HepG2 (cell line): ENCODE measurements around the gene CTBP1. TPM values are rescaled to one million over a fixed set of nuclear protein-coding genes. Genes with fewer than 3 reads are reported as not detected.
A peak's percentile ranks its signal among the peaks of the same experiment; 100 is the strongest.

ENCODE experiments used
- CAMTA2 ChIP-seq: sonication (generic); formaldehyde crosslinking; IDR thresholded peaks from 2 replicates; pipeline ENCODE4 v1.4.0; 2020; ENCODE audit warnings: mild to moderate bottlenecking, missing genetic modification reagents, borderline replicate concordance
- ETV6 ChIP-seq: sonication (generic); formaldehyde crosslinking; conservative IDR thresholded peaks from 2 replicates; pipeline ENCODE4 v1.4.0; 2020; ENCODE audit warnings: missing genetic modification reagents
- FOSL2 ChIP-seq: sonication (generic); formaldehyde crosslinking; IDR thresholded peaks from 2 replicates; pipeline ENCODE4 v1.4.0; 2020; ENCODE audit warnings: missing genetic modification reagents
- HNRNPUL1 ChIP-seq: fragments of 200-400 bp; formaldehyde crosslinking; IDR thresholded peaks from 2 replicates; pipeline ENCODE4 v1.6.1; 2017; ENCODE audit warnings: low read depth, mild to moderate bottlenecking, low read length, moderate library complexity
- NCOA1 ChIP-seq: sonication (generic); formaldehyde crosslinking; IDR thresholded peaks from 2 replicates; pipeline ENCODE4 v1.9.0; 2021; ENCODE audit warnings: missing genetic modification reagents
- POLR2AphosphoS2 ChIP-seq: IDR thresholded peaks from 2 replicates; pipeline ENCODE4 v1.6.1; 2011; ENCODE audit warnings: low read depth, low read length, improper control_type of control experiment
- RARG ChIP-seq: sonication (generic); formaldehyde crosslinking; IDR thresholded peaks from 2 replicates; pipeline ENCODE4 v1.4.0; 2020; ENCODE audit warnings: low read depth, mild to moderate bottlenecking, missing genetic modification reagents
- SIN3B ChIP-seq: fragments of 150-350 bp; IDR thresholded peaks from 2 replicates; pipeline ENCODE4 v1.6.1; 2014; ENCODE audit warnings: low read length
- SIX4 ChIP-seq: sonication (generic); formaldehyde crosslinking; IDR thresholded peaks from 2 replicates; pipeline ENCODE4 v1.4.0; 2020; ENCODE audit warnings: missing genetic modification reagents
- SP5 ChIP-seq: IDR thresholded peaks from 2 replicates; pipeline ENCODE4 v1.6.1; 2016; ENCODE audit warnings: low read depth, borderline replicate concordance
- TBX3 ChIP-seq: fragments of 450-650 bp; IDR thresholded peaks from 2 replicates; pipeline ENCODE4 v1.6.1; 2017; ENCODE audit warnings: antibody characterized with exemption, mild to moderate bottlenecking, inconsistent platforms, borderline replicate concordance
- ZEB1 ChIP-seq: IDR thresholded peaks from 2 replicates; pipeline ENCODE4 v1.6.1; 2012; ENCODE audit warnings: mild to moderate bottlenecking, low read depth, inconsistent platforms; ENCODE audit not compliant: insufficient replicate concordance
- ZMAT5 ChIP-seq: sonication (generic); formaldehyde crosslinking; IDR thresholded peaks from 2 replicates; pipeline ENCODE4 v1.5.0; 2020; ENCODE audit warnings: mild to moderate bottlenecking, low read depth, missing genetic modification reagents, borderline replicate concordance
- ZNF3 ChIP-seq: IDR thresholded peaks from 2 replicates; pipeline ENCODE4 v1.7.0; 2017; ENCODE audit warnings: inconsistent platforms
- ZNF770 ChIP-seq: sonication (generic); formaldehyde crosslinking; IDR thresholded peaks from 2 replicates; pipeline ENCODE4 v1.5.0; 2020; ENCODE audit warnings: mild to moderate bottlenecking, missing genetic modification reagents
- ZSCAN9 ChIP-seq: IDR thresholded peaks from 2 replicates; pipeline ENCODE4 v1.6.1; 2016; ENCODE audit warnings: borderline replicate concordance
- polyA plus RNA-seq, 8 experiments: library from polyadenylated mRNA; depleted of rRNA in 3 of 8; stranded (reverse) in 7 of 8; unstranded in 1 of 8; fragments of >200 nt; fragmentation: Illumina TruSeq in 4 of 8; extraction: Trizol in 4 of 8; gene quantifications; 2 replicates each; pipeline versions ENCODE4 v1.2.1 to v1.2.3, GENCODE V29; 2011 to 2016; ENCODE audit warnings: low read depth in 4 of 8, missing spikeins in 1 of 8, mixed read lengths in 1 of 8; ENCODE audit not compliant: insufficient read depth in 1 of 8
- total RNA-seq, 5 experiments: library from RNA; depleted of rRNA; stranded (reverse); fragments of >200 nt; fragmentation: Illumina TruSeq; extraction: Trizol; gene quantifications; 2 replicates each; pipeline ENCODE4 v1.2.3, GENCODE V29; 2016; ENCODE audit warnings: low read depth in 1 of 5
- TF ChIP-seq, protein P1 (sequence below): fragments of 450-650 bp; IDR thresholded peaks from 2 replicates; pipeline ENCODE4 v1.6.1; 2017; ENCODE audit warnings: mild to moderate bottlenecking
- TF ChIP-seq, protein P2 (sequence below): sonication (generic); formaldehyde crosslinking; IDR thresholded peaks from 2 replicates; pipeline ENCODE4 v1.5.1; 2020; ENCODE audit warnings: missing genetic modification reagents, mild to moderate bottlenecking, borderline replicate concordance
- TF ChIP-seq, protein P3 (sequence below): sonication (generic); formaldehyde crosslinking; IDR thresholded peaks from 2 replicates; pipeline ENCODE4 v1.5.0; 2020; ENCODE audit warnings: mild to moderate bottlenecking, missing genetic modification reagents, moderate library complexity

Gene CTBP1
- total and polyA plus RNA-seq, 2 of the 13 experiments (the other 11 are each of a cell fraction or from before 2014, with no cell fraction given): 78.5 to 112 TPM

- TF ChIP-seq ZNF770 (CRISPR knock-in tag) (no peak; the same call in 1 of the 2 replicates), SIN3B (peak; percentile 76), NCOA1 (CRISPR knock-in tag) (no peak), ZMAT5 (no peak), HNRNPUL1 (no peak; the same call in 1 of the 2 replicates), POLR2AphosphoS2 (no peak), ZSCAN9 (CRISPR knock-in tag) (peak; percentile 64; the same call in 1 of the 2 replicates), ETV6 (CRISPR knock-in tag) (0 out of 2 replicates have a peak, but pooled peaks have one; percentile 19), ZNF3 (CRISPR knock-in tag) (no peak), TBX3 (no peak), SIX4 (0 out of 2 replicates have a peak, but pooled peaks have one; percentile 20), FOSL2 (CRISPR knock-in tag) (peak; percentile 41; the same call in 1 of the 2 replicates), SP5 (CRISPR knock-in tag) (no peak), RARG (CRISPR knock-in tag) (no peak), CAMTA2 (CRISPR knock-in tag) (0 out of 2 replicates have a peak, but pooled peaks have one; percentile 62), ZEB1 (no peak)
- TF ChIP-seq, protein P1, sequence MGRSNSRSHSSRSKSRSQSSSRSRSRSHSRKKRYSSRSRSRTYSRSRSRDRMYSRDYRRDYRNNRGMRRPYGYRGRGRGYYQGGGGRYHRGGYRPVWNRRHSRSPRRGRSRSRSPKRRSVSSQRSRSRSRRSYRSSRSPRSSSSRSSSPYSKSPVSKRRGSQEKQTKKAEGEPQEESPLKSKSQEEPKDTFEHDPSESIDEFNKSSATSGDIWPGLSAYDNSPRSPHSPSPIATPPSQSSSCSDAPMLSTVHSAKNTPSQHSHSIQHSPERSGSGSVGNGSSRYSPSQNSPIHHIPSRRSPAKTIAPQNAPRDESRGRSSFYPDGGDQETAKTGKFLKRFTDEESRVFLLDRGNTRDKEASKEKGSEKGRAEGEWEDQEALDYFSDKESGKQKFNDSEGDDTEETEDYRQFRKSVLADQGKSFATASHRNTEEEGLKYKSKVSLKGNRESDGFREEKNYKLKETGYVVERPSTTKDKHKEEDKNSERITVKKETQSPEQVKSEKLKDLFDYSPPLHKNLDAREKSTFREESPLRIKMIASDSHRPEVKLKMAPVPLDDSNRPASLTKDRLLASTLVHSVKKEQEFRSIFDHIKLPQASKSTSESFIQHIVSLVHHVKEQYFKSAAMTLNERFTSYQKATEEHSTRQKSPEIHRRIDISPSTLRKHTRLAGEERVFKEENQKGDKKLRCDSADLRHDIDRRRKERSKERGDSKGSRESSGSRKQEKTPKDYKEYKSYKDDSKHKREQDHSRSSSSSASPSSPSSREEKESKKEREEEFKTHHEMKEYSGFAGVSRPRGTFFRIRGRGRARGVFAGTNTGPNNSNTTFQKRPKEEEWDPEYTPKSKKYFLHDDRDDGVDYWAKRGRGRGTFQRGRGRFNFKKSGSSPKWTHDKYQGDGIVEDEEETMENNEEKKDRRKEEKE: no peak
- TF ChIP-seq, protein P2, sequence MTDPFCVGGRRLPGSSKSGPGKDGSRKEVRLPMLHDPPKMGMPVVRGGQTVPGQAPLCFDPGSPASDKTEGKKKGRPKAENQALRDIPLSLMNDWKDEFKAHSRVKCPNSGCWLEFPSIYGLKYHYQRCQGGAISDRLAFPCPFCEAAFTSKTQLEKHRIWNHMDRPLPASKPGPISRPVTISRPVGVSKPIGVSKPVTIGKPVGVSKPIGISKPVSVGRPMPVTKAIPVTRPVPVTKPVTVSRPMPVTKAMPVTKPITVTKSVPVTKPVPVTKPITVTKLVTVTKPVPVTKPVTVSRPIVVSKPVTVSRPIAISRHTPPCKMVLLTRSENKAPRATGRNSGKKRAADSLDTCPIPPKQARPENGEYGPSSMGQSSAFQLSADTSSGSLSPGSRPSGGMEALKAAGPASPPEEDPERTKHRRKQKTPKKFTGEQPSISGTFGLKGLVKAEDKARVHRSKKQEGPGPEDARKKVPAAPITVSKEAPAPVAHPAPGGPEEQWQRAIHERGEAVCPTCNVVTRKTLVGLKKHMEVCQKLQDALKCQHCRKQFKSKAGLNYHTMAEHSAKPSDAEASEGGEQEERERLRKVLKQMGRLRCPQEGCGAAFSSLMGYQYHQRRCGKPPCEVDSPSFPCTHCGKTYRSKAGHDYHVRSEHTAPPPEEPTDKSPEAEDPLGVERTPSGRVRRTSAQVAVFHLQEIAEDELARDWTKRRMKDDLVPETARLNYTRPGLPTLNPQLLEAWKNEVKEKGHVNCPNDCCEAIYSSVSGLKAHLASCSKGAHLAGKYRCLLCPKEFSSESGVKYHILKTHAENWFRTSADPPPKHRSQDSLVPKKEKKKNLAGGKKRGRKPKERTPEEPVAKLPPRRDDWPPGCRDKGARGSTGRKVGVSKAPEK (CRISPR knock-in tag): no peak
- TF ChIP-seq, protein P3, sequence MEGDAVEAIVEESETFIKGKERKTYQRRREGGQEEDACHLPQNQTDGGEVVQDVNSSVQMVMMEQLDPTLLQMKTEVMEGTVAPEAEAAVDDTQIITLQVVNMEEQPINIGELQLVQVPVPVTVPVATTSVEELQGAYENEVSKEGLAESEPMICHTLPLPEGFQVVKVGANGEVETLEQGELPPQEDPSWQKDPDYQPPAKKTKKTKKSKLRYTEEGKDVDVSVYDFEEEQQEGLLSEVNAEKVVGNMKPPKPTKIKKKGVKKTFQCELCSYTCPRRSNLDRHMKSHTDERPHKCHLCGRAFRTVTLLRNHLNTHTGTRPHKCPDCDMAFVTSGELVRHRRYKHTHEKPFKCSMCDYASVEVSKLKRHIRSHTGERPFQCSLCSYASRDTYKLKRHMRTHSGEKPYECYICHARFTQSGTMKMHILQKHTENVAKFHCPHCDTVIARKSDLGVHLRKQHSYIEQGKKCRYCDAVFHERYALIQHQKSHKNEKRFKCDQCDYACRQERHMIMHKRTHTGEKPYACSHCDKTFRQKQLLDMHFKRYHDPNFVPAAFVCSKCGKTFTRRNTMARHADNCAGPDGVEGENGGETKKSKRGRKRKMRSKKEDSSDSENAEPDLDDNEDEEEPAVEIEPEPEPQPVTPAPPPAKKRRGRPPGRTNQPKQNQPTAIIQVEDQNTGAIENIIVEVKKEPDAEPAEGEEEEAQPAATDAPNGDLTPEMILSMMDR: no peak
These were observed 40.6 kb upstream of the CTBP1 start, which contains the start of gene MAEA (continued) for GRCh38 chr4:1289207-1290164.
